Uterus (tissue), 2 donors: ENCODE results near the gene MXRA8.

Experiments used
- CTCF ChIP-seq, 4 experiments: fragments of 200-600 bp in 2 of 4; fragments of 450-650 bp in 2 of 4; sonication (generic) in 2 of 4; IDR thresholded peaks; one replicate each; pipeline ENCODE4 v1.5.1; 2016 to 2019; ENCODE audit warnings: antibody characterized with exemption in 4 of 4, mild to moderate bottlenecking in 2 of 4, moderate library complexity in 1 of 4
- POLR2A ChIP-seq, 2 donors: fragments of 450-650 bp; IDR thresholded peaks; one replicate each; pipeline ENCODE4 v1.6.1; 2016; ENCODE audit warnings: antibody characterized with exemption in 2 of 2, mild to moderate bottlenecking in 1 of 2, moderate library complexity in 1 of 2

GRCh38 chr1:1365875-1366698 lies 7.7 kb upstream of the MXRA8 start:
- TF ChIP-seq POLR2A (IDR thresholded peaks at IDR 0.05) (no peak), CTCF (IDR thresholded peaks at IDR 0.05) (no peak)
